Mesothelial cell of epicardium (in vitro differentiated cells): ENCODE measurements around the gene ELF1. TPM values are rescaled to one million over a fixed set of nuclear protein-coding genes. Genes with fewer than 3 reads are reported as not detected.
A peak's percentile ranks its signal among the peaks of the same experiment; 100 is the strongest.
"Not testable (repeated sequence)": the region's sequence is repeated elsewhere in the genome, so short reads cannot be mapped to it uniquely, and the experiment has no call there.

Experiments used
- DNase-seq, 2 experiments: peaks; one replicate each; pipeline ENCODE4 v3.0.0; 2021; ENCODE audit warnings: low spot score in 2 of 2; ENCODE audit not compliant: unreplicated experiment in 2 of 2
- H3K27ac Mint-ChIP-seq: 2 replicates; pipeline ENCODE4 v1.8.0; 2021; ENCODE audit warnings: mixed read lengths
- H3K27me3 Mint-ChIP-seq: 2 replicates; pipeline ENCODE4 v1.8.0; 2021; ENCODE audit warnings: low read depth, mixed read lengths
- H3K36me3 Mint-ChIP-seq: 2 replicates; pipeline ENCODE4 v1.8.0; 2021; ENCODE audit warnings: mixed read lengths
- H3K4me1 Mint-ChIP-seq: 2 replicates; pipeline ENCODE4 v1.8.0; 2021; ENCODE audit warnings: mixed read lengths
- H3K4me3 Mint-ChIP-seq: 2 replicates; pipeline ENCODE4 v1.8.0; 2021; ENCODE audit warnings: mild to moderate bottlenecking, moderate library complexity, mixed read lengths
- H3K9me3 Mint-ChIP-seq: 2 replicates; pipeline ENCODE4 v1.8.0; 2021; ENCODE audit warnings: mixed read lengths
- CTCF ChIP-seq: fragments of 200-600 bp; sonication (generic); IDR thresholded peaks from one replicate; pipeline ENCODE4 v1.5.0; 2021; ENCODE audit warnings: antibody characterized with exemption; ENCODE audit not compliant: unreplicated experiment
- total RNA-seq: library from RNA; stranded (reverse); gene quantifications from 3 replicates; pipeline ENCODE4 v1.2.1, GENCODE V29; 2021

Gene ELF1
- total RNA-seq, 1 donor from 2014 or later = 76.9 TPM

- Mint-ChIP-seq H3K4me1 (no peaks in the 10 kb centered on the region), H3K27me3 (no peaks in the 10 kb centered on the region), H3K4me3 (no peak overlapping the region), H3K9me3 (no peaks in the 10 kb centered on the region), H3K36me3 (peaks cover 18% of the 10 kb centered on the region), H3K27ac (no peak overlapping the region)
- TF ChIP-seq CTCF = no peak
- no peak for DNase-seq
Measured at GRCh38 chr13:40931719-40932118, 87.4 kb downstream of the ELF1 start.

GRCh38 chr13:40929883-40930282, 89.2 kb downstream of the ELF1 start:
- H3K9me3 Mint-ChIP-seq, H3K4me1 Mint-ChIP-seq, DNase-seq, H3K4me3 Mint-ChIP-seq, H3K27ac Mint-ChIP-seq, H3K27me3 Mint-ChIP-seq: not testable (repeated sequence)
- peaks cover 19% of the 10 kb centered on the region for H3K36me3 Mint-ChIP-seq

- Mint-ChIP-seq H3K9me3 (no peaks in the 10 kb centered on the region), H3K36me3 (peaks cover 19% of the 10 kb centered on the region), H3K27ac (no peak overlapping the region), H3K4me1 (no peaks in the 10 kb centered on the region), H3K4me3 (no peak overlapping the region), H3K27me3 (no peaks in the 10 kb centered on the region)
- no peak for TF ChIP-seq CTCF
- DNase-seq = no peak
Measured at GRCh38 chr13:40928980-40929379, 90.1 kb downstream of the ELF1 start.

GRCh38 chr13:40927929-40928328, 91.2 kb downstream of the ELF1 start:
- no peak overlapping the region for H3K27ac Mint-ChIP-seq
- no peak overlapping the region for H3K4me3 Mint-ChIP-seq
- no peak for DNase-seq
- peaks cover 17% of the 10 kb centered on the region for H3K36me3 Mint-ChIP-seq
- H3K27me3 Mint-ChIP-seq = no peaks in the 10 kb centered on the region
- H3K4me1 Mint-ChIP-seq = no peaks in the 10 kb centered on the region
- TF ChIP-seq CTCF = no peak
- H3K9me3 Mint-ChIP-seq = no peaks in the 10 kb centered on the region

GRCh38 chr13:40923867-40924266, 95.2 kb downstream of the ELF1 start:
- DNase-seq = no peak
- no peak for TF ChIP-seq CTCF
- H3K4me1 Mint-ChIP-seq = peaks cover 11% of the 10 kb centered on the region
- no peak overlapping the region for H3K27ac Mint-ChIP-seq
- peaks cover 3% of the 10 kb centered on the region for H3K36me3 Mint-ChIP-seq
- no peaks in the 10 kb centered on the region for H3K27me3 Mint-ChIP-seq
- H3K4me3 Mint-ChIP-seq = no peak overlapping the region
- no peaks in the 10 kb centered on the region for H3K9me3 Mint-ChIP-seq

- H3K4me3 Mint-ChIP-seq = peak overlapping the region; percentile 50
- TF ChIP-seq CTCF = no peak
- peak overlapping the region; percentile 50 for H3K27ac Mint-ChIP-seq
- H3K9me3 Mint-ChIP-seq = no peaks in the 10 kb centered on the region
- H3K36me3 Mint-ChIP-seq = peaks cover 3% of the 10 kb centered on the region
- H3K4me1 Mint-ChIP-seq = peaks cover 11% of the 10 kb centered on the region
- DNase-seq = no peak
- no peaks in the 10 kb centered on the region for H3K27me3 Mint-ChIP-seq
Measured at GRCh38 chr13:40922437-40923040, 96.6 kb downstream of the ELF1 start.
